Measurements from ENCODE around the gene FLT1.

The FLT1 gene

DNA sequence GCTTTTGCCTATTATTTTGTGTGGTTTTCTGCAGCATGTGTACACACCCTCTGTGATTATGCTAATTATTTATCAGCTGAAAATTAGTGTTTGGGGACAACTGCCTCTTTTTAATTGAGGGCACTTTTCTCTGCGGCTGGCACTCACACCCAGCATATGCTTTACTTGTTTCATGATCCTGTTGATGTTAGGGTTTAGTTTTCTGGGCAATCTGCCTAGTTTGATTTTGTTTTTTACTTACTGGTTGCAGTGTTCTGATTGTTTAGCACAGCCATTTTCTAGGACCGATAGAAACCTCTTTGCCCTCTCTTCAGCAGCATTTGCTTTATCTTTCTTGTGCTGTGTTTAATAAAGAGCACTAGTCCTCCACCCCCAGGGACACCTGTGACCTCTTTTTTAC is 195.0 kb downstream of the FLT1 start:
- no peak for DNase-seq

- no peak for DNase-seq
These were observed 197.6 kb downstream of the FLT1 start for GRCh38 chr13:28297341-28297740.

DNA sequence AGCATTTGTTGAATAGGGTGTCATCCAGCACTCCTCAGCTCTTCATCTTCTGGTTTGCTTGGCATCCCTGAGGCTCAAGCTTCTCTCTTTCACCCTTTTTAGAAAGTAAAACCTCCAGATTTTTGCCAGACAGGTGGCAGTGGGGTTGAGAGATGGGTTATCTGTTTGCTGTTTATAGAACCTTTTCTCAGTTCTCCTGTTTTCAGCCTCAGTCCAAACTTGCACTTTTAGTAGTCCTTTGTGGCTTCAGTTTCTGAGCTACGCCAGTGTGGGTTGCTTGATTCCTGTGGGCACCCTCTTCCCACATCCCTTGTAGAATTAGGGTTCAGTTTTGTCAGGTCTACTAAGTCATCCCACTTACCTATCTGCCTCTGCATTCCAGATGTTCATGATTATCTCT is 208.7 kb downstream of the FLT1 start:
- no peak for DNase-seq

DNA sequence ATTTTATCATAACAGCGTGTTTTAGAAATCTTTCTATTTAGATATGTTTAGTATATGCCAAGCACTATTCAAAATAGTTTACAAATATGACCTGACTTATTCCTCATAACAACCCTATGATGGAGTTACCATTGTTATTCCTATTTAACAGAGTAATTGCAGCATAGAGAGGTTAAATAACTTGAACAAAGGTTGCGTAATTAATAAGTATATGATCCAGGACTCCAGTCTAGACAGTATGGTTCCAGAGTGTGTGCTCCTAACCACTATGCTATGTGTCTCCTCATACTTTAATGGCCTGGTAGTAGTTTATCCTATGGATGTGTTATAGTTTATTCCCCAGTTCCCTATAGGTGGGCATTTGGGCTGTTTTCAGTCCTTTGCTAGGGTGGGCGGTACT is 211.3 kb downstream of the FLT1 start:
- no peak for DNase-seq

DNA sequence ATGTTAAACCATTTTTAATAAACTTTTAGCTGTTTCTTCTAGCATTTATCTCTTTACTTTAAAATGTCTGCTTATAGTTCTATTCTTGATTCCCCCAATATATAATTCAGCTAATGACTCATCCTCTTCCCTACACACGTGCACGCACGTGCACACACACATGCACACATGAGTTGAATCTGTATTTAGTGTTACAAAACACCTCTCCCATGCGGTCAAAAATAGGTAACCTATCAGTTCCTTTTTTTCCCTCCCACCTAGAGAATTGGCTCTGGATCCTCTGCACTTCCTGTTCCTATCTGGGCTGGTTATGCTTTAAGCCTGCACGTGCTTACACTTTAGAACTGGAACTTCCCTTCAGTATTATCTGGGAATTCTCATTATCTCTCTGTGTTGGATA is 212.5 kb downstream of the FLT1 start:
- DNase-seq = no peak

DNA sequence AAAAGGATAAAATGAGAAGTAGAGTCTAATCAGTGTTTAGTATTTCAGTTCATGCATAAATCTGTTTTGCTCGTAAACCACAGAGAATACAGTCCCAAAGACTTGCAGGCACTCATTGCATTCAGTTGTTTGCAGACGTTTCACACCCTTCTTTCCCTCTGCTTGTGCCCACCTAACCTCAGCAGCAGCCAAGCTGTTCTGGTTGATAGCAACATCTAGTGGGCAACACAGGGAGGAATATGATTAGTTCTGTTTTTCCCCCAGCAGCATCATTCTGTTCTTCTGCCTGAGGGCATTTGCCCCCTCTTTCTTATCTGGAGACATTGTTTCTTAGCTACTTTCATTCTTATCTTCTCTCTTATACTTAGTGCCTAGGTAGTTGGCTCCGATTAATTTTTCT is 221.0 kb downstream of the FLT1 start:
- no peak for DNase-seq

GRCh38 chr13:28271056-28271840 is 223.7 kb downstream of the FLT1 start:
- no peak for DNase-seq

- DNase-seq = no peak
These were observed 226.1 kb downstream of the FLT1 start for GRCh38 chr13:28268800-28269223.

- DNase-seq = no peak
These were observed 227.4 kb downstream of the FLT1 start for GRCh38 chr13:28267497-28267896.

DNA sequence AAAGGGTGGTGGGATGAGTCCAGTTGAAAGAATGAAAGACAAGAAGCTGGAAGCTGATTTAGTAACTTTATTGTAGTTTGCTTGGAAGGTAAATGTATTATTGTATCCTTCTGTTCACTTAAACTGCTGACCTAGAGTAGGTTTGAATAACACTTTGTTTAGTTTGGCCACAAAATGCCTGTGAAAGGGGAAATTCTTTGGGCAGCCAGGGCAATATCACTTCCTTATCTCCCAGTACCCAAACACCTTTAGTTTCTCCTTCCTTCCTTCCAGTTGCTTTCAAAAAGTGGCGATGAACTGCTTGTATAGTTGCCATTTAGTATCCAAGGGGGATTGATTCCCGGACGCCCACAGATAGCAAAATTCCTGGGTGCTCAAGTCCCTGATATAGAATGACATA is 236.5 kb downstream of the FLT1 start:
- DNase-seq = no peak

GRCh38 chr13:28257305-28257704 is 237.6 kb downstream of the FLT1 start:
- no peak for DNase-seq

DNA sequence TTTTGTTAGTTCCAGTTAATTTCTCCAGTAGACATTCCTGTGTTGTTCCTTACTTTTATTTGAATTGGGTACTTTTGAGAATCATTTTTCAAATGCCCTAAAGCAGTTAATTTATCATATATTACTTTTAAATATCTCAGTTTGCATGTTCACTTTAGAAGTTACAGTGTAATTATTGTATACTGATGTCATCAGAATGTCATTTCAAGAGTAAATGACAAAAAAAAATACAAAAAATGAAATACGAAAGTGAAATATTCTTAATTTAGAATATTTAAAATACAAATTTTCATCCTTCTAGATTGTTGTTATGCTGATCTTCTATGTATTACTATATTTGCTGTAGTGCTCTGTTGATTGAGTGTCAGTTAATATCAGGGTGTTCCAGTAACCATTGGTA is 242.4 kb downstream of the FLT1 start:
- DNase-seq = no peak

DNA sequence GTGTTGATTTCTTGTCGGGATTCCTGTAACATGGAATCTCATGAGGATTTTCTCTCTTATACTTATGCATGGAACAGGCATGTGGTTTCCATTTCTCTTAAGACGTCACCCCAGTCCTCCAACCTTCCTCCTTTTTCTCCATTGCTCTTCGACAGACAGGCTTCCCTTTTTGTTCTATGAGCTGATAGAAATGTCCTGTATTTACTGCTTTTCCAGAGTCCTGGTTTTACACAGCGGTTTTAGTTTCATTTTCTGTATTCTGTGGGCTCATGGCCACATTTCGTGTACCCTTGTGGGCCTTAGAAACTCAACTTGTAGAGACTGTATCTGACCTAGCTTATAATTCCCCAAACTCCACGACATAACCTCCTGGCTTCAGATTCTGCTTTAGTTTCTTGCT is 243.5 kb downstream of the FLT1 start:
- DNase-seq = no peak

- no peak for DNase-seq
These were observed 244.4 kb downstream of the FLT1 start for GRCh38 chr13:28250542-28250941.
